ENCODE measurements around the gene ASAP2. TPM values are rescaled to one million over a fixed set of nuclear protein-coding genes. Genes with fewer than 3 reads are reported as not detected.

ASAP2 gene
- total RNA-seq, 4 donors from 2014 or later = 28.2 to 38.0 (median 31.7) TPM

GRCh38 chr2:9178110-9178903 lies 28.3 kb upstream of the ASAP2 start:
- WGBS, 2 donors = 36 to 38% methylated on average over 2 of the region's 2 CpGs
- Histone ChIP-seq H3K36me3 (no peaks in the 10 kb centered on the region), H3K4me1 (peaks cover 3 to 36% (median 20%) of the 10 kb centered on the region in 4 donors), H3K9me3 (no peaks in the 10 kb centered on the region), H3K27ac (peak overlapping the region; percentile 66 to 96 (median 84)), H3K27me3 (no peaks in the 10 kb centered on the region), H3K4me3 (no peak overlapping the region)
- TF ChIP-seq EP300 (IDR thresholded peaks at IDR 0.05) (no peak), POLR2A (IDR thresholded peaks at IDR 0.05) (no peak)
- TF ChIP-seq, protein P1, sequence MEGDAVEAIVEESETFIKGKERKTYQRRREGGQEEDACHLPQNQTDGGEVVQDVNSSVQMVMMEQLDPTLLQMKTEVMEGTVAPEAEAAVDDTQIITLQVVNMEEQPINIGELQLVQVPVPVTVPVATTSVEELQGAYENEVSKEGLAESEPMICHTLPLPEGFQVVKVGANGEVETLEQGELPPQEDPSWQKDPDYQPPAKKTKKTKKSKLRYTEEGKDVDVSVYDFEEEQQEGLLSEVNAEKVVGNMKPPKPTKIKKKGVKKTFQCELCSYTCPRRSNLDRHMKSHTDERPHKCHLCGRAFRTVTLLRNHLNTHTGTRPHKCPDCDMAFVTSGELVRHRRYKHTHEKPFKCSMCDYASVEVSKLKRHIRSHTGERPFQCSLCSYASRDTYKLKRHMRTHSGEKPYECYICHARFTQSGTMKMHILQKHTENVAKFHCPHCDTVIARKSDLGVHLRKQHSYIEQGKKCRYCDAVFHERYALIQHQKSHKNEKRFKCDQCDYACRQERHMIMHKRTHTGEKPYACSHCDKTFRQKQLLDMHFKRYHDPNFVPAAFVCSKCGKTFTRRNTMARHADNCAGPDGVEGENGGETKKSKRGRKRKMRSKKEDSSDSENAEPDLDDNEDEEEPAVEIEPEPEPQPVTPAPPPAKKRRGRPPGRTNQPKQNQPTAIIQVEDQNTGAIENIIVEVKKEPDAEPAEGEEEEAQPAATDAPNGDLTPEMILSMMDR (IDR thresholded peaks at IDR 0.05) = no peak
- no peak for DNase-seq (ENCODE audit: low spot score in 2 of 2)

DNA sequence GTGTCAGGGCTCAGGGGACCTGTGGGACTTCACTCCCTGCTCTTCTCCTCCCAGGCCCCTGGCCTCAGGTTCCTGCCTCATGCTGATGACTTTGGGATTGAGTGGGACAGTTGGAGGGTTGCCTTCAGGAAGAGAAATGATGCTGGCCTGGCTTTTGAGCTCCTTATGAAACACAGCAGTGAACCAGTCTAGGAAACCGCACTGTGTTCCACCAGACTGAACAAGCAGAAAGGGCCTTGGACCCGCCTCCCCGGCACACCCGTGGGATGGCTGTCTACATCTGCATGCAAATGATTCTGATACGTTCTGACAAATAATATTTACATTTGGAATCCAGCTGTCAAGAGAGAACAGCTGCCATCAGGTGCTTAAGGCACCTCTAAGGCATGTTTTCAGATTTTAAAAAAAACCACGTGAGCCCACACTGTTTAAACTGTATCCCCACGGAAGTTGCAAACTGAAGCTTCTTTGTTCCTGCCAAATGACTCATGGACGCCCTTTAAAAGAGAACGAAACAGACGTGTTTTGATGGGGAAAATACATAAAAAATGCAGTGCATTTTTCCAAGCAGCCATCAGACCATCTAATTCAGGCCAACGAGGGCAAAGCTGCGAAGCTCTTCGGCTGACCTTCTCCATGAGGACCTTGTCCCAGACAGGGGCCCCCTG lies 27.6 kb upstream of the ASAP2 start:
- WGBS, 2 donors = 29 to 30% methylated on average over 13 of the region's 13 CpGs
- Histone ChIP-seq H3K27me3 (no peaks in the 10 kb centered on the region), H3K36me3 (no peaks in the 10 kb centered on the region), H3K9me3 (no peaks in the 10 kb centered on the region), H3K4me1 (peaks cover 3 to 42% (median 23%) of the 10 kb centered on the region in 4 donors), H3K27ac (peak overlapping the region; percentile 66 to 96 (median 84)), H3K4me3 (peak overlapping the region in 1 of 4 donors; percentile 20)
- DNase-seq (ENCODE audit: low spot score in 2 of 2) = peak in 1 of 2 donors; percentile 60
- TF ChIP-seq EP300 (IDR thresholded peaks at IDR 0.05) (peak; percentile 61 to 91), POLR2A (IDR thresholded peaks at IDR 0.05) (peak in 1 of 2 donors; percentile 14)
- TF ChIP-seq, protein P1 (IDR thresholded peaks at IDR 0.05) = no peak

- no peaks in the 10 kb centered on the region for H3K27me3 ChIP-seq
- WGBS, 2 donors = 46 to 49% methylated on average over 9 of the region's 9 CpGs
- H3K9me3 ChIP-seq = no peaks in the 10 kb centered on the region
- TF ChIP-seq POLR2A (IDR thresholded peaks at IDR 0.05) (no peak), EP300 (IDR thresholded peaks at IDR 0.05) (peak in 1 of 2 donors; percentile 1)
- no peaks in the 10 kb centered on the region for H3K36me3 ChIP-seq
- peaks cover 3 to 47% (median 24%) of the 10 kb centered on the region in 4 donors for H3K4me1 ChIP-seq
- peak overlapping the region; percentile 66 to 96 (median 84) for H3K27ac ChIP-seq
- peak overlapping the region in 1 of 4 donors; percentile 20 for H3K4me3 ChIP-seq
- no peak for DNase-seq (ENCODE audit: low spot score in 2 of 2)
Observed at GRCh38 chr2:9179572-9180201, 26.9 kb upstream of the ASAP2 start.

DNA sequence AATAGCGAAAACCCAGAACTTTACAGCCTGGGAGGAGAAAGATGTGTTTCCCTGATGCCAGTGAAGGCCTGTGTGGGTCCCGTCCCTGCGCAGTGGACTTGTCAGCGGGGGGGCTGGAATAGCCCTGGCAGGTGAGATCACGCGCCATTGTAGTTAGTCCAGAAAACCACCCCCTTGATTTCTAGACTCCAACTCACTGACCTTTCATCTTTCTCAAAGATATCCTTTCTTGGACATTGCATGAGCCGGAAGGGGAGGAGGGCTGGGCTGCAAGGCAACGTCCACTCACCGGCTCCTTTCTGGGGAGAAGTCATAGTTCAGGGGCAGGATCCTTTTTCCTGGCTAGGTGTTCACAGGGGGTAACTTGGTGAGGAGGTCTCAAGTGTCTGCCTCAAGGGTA lies 22.3 kb upstream of the ASAP2 start:
- H3K4me1 ChIP-seq = peaks cover 3 to 27% (median 15%) of the 10 kb centered on the region in 4 donors
- H3K4me3 ChIP-seq = no peak overlapping the region
- H3K27ac ChIP-seq = peak overlapping the region in 3 of 4 donors; percentile 17 to 68 (median 63)
- no peaks in the 10 kb centered on the region for H3K27me3 ChIP-seq
- WGBS, 2 donors = 74 to 82% methylated on average over 9 of the region's 9 CpGs
- no peak for DNase-seq (ENCODE audit: low spot score in 2 of 2)
- H3K9me3 ChIP-seq = no peaks in the 10 kb centered on the region
- TF ChIP-seq, protein P1 (IDR thresholded peaks at IDR 0.05) = no peak
- no peak for TF ChIP-seq EP300 (IDR thresholded peaks at IDR 0.05)
- H3K36me3 ChIP-seq = no peaks in the 10 kb centered on the region

DNA sequence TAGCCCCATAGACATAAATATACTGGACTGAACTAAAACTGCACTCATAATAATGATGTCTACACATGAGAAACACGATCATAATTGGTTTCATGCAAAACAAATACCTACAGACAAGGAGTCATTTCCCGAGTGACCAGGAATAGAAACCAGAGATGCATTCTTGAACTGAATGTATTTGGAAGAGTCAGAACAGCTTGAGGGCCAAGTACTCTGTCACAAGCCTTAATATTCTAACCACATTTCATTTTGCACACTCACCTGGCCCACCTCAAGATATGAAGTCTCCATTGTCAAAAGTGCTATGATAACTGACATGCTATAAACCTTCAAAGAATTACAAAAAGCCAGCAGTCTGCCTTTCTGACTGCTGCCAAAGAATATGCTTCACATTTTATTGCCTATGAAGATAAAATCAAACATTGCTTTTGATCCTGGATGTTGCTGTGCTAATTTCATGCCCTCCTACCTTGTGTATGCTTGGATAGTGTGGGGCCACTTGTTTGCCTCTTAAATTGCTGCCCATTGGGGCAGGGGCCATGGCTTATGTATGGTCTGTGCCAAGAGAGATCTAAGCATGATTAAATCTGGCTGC lies 18.9 kb upstream of the ASAP2 start:
- H3K4me1 ChIP-seq = peaks cover 0 to 46% (median 25%) of the 10 kb centered on the region in 4 donors

More for the DNA sequence above, 18.9 kb upstream of the ASAP2 start:
- WGBS, 2 donors = 58 to 59% methylated on average over 2 of the region's 2 CpGs
- no peaks in the 10 kb centered on the region for H3K27me3 ChIP-seq
- no peak overlapping the region for H3K27ac ChIP-seq
- no peak overlapping the region for H3K4me3 ChIP-seq
- H3K9me3 ChIP-seq = no peaks in the 10 kb centered on the region
- TF ChIP-seq, protein P1 (IDR thresholded peaks at IDR 0.05) = no peak
- TF ChIP-seq EP300 (IDR thresholded peaks at IDR 0.05) = no peak
- TF ChIP-seq POLR2A (IDR thresholded peaks at IDR 0.05) = no peak
- H3K36me3 ChIP-seq = no peaks in the 10 kb centered on the region
- DNase-seq (ENCODE audit: low spot score in 2 of 2) = no peak

Data from tibial nerve (tissue), 4 donors.